HG02623 (cell line): ENCODE data around the gene LRRC45.

Source experiments
- ATAC-seq: cut with Tn5 transposase; IDR thresholded peaks from one replicate; pipeline ENCODE4 v1.9.1; 2021; ENCODE audit warnings: moderate library complexity; ENCODE audit not compliant: unreplicated experiment

Gene LRRC45

DNA sequence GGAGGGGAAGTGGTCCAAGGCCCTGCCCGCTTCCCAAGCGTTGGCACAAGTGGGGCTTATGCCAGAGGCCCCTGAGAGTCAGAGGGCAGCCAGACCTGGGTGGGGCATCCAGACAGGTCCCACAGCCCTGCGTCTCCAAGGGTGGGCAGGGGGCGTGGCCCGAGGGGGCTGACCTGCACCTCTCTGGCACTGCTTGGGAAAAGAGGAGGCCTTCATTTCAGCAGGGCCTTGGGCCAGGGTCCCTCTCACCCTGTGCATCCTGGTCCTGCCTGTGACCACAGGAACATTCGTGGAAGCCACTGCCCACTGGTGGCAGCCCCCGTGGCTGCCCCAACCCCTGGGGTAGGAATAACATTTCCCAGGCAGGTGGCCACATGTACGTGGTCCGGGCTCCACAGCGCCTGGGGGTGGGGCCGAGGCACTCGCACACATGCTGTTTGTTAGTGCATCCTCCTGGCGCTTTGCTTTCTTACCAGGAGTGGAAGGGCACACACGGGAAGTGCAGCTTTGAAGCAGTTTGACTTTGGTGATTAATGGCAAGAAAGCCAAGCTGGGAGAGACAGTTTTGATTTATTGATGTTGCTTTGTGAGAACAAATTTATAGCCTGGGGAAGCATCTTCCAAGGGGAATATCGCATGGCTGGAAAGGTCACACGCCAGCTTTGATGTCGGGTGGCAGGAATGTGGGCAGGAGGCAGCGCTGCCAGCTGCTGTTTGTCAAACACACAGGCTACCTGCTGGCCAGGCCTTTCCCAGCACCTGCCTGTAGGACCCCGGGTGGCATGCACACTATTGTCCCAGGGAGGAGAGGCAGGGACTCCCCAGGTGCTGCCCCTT lies 4.7 kb upstream of the LRRC45 start:
- ATAC-seq = no peak

DNA sequence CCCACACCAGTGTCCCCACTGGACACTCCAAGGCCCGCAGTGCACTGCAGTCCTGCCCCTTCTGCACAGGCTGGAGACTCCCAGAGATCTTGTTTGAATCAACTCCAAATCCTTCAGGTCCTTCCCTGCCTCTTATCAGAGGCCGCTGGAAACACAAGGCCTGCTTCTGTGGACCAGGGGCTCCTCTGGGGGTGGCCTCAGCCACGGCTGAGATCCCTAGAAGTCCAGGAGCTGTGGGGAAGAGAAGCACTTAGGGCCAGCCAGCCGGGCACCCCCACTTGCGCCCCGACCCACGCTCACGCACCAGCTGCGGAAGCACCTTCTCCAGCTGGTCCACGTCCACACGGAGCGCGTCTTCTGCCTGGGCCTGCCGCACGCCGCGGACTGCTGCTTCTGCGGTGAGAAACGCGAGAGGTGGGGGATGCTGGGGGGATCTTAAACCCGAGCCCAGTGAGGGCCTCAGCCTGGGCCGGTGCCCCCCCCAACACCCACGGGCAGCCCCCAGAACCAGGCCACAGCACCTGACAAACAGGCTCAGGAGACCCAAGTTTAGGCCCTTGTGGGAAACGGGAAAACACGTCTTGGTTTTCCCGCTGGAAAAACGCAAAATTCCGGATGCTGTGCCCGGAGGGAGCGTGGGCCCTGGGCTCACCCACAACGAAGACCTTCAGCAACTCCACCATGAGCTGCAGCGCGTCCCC lies 4.0 kb upstream of the LRRC45 start:
- ATAC-seq = no peak

GRCh38 chr17:82019690-82020571 lies 3.2 kb upstream of the LRRC45 start:
- ATAC-seq = no peak

- ATAC-seq = no peak
Observed at GRCh38 chr17:82020572-82021106, 2.5 kb upstream of the LRRC45 start.

GRCh38 chr17:82021107-82021899 lies 1.8 kb upstream of the LRRC45 start:
- ATAC-seq = no peak

DNA sequence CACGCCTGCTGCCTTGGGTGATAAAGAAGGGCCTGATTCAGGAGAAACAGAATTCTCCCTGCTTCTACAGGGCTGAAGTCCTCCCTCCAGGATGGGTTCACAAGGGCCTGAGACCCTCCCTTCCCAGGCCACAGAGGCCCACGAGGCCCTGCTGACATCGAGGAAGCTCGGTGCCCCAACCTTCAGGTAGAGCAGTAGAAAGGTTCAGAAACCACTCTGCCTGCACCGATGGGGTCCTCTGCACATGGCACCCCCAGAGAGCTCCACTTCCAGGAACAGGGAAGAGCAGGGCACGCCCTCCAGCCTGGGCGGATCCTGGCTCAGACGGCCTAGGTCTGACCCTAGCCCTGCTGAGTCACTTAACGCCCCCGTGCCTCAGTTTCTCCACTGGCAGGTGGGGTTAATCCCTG lies 1.2 kb upstream of the LRRC45 start:
- ATAC-seq = no peak

DNA sequence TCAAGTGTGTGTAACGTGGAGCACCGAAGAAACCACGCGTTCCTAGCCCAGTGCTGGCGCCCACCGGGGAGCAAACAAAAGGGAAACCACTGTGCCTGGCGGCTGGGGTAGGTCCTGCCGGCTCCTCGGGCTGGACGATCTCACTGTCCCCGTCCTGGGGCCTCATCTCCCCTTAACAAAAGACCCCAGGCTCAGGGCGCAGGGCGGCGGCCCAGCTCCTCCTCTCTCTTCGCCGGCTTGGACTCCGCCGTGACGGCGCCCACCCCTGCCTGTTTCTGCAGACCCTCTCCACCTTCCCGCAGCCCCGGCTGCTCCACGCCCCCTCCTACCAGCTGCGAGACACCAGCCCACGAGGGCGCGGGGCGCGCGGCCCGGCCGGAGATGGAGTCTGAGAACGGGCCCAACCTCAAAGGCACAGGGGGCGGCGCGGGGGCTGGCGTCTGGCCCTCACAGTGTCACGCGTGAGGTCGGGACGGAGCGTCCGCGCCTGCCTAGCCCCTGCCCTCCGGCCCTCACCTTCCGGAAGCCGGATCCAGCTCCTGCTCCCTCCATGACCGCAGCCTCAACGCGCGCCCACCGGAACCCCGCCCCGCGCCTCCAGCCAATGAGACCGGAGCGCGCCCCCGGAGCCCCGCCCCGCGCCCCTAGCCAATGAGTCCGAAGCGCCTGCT lies 660 bp upstream of the LRRC45 start, which contains the start of gene CENPX:
TSS of gene CENPX (minus strand) at position 569 of the 671 bp plus-strand sequence. CDS start at position 552, 17 bp downstream.
- ATAC-seq = no peak

GRCh38 chr17:82023447-82024241 lies 539 bp downstream of the LRRC45 start:
- no peak for ATAC-seq

- ATAC-seq = no peak
Observed at GRCh38 chr17:82024859-82025258, 1.8 kb downstream of the LRRC45 start.

DNA sequence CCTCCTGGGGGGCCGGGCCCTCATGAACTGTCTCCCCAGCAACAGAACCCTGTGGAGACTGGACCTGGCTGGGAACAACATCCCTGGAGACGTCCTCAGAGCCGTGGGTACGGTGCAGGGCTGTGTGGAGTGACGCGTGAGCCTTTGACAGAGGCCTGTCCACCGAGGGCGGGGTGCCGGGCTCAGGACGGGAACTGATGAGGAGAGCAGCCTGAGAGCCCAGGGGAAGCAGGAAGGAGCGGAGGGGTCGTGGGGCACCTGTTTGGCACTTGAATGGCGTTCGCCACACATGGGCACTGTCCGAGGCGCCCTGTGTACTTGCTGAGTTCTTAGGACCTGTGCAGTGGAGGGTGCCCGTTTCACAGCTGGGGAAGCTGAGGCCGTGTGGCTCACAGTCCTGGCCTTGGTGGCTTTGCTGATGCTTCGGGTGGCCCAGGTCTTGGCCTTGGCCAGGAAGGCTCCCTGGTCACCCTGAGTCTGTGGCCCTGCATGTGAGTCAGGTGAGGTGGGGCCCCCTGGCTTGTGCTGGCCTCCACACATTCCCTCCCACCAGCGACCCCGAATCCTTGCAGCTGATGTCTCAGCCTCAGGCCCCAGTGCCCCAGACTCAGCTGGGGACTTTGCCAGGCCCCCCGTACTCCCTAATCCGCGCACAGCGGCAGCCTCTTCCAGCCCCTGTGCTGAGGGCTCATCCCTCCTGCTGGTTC lies 2.4 kb downstream of the LRRC45 start:
- no peak for ATAC-seq

GRCh38 chr17:82028246-82028645 lies 5.1 kb downstream of the LRRC45 start:
- no peak for ATAC-seq

DNA sequence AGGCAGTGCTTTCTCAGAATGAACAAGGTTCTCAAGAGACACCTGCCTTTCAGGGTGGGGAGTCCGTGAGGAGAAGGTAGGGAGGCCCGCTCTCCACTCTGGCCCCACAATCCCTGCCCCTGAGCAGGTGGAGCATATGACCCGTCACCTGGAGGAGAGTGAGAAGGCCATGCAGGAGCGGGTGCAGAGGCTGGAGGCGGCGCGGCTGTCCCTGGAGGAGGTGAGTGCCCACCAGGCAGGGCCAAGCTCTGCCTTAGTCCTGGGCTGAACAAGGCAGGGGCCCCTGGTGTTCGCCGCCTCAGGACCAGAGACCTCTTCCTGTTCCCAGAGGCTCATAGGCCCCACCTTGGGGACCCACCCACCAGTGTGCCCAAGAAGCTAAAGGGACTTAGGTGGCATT lies 5.9 kb downstream of the LRRC45 start:
- no peak for ATAC-seq

GRCh38 chr17:82029391-82029790 lies 6.3 kb downstream of the LRRC45 start:
- no peak for ATAC-seq

- no peak for ATAC-seq
Observed at GRCh38 chr17:82029990-82030469, 6.9 kb downstream of the LRRC45 start.

GRCh38 chr17:82030470-82031302 lies 7.6 kb downstream of the LRRC45 start:
- ATAC-seq = peak; percentile 38

DNA sequence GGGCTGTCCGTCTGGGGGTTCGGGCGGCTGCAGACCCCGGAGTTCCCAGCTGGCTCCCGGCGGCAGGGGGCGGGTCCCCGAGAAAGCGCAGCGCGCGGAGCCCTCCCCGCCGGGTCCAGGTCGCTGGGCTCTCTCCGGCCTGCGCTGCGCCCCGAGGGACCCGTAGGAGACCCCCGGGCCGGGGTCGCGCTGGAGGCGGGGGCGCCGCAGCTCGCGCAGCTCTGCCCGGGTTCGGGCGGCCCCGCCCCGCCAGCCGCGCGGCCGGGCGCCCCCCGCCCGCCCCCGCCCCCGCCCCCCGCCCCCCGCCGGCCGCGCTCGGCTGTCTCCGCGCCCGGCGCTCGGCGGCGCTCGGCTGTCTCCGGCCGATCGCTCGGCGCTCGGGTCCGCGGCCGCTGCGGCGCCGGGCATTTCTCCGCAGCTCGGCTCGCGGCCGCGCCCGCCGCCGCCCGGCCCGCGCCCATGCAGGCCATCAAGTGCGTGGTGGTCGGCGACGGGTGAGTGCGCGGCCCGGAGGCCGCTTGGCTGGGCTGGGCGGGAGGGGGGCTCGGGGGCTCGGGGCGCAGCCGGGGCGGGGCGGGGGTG lies 8.3 kb downstream of the LRRC45 start, which contains the start of gene RAC3:
TSS of gene RAC3 (plus strand) at position 376 of the 582 bp plus-strand sequence. CDS start at position 460, 84 bp downstream.
- no peak for ATAC-seq
